ENCODE measurements around the gene QSOX1.
A peak's percentile ranks its signal among the peaks of the same experiment; 100 is the strongest.

QSOX1 gene

GRCh38 chr1:180218806-180219765 lies 64.4 kb downstream of the QSOX1 start:
- DNase-seq, result no peak

- DNase-seq, result no peak
Observed at GRCh38 chr1:180219776-180220175, 65.1 kb downstream of the QSOX1 start.

- DNase-seq, result no peak
Observed at GRCh38 chr1:180221462-180221861, 66.8 kb downstream of the QSOX1 start.

- no peak for DNase-seq
Observed at GRCh38 chr1:180224902-180225301, 70.2 kb downstream of the QSOX1 start.

GRCh38 chr1:180225403-180225802 lies 70.7 kb downstream of the QSOX1 start:
- DNase-seq, result no peak

- DNase-seq, result peak in 1 of 2 experiments; percentile 2
Observed at GRCh38 chr1:180227861-180228647, 73.4 kb downstream of the QSOX1 start.

GRCh38 chr1:180228648-180229482 lies 74.2 kb downstream of the QSOX1 start:
- DNase-seq, result no peak

GRCh38 chr1:180229483-180230415 lies 75.1 kb downstream of the QSOX1 start, which contains the start of gene LHX4:
TSS of gene LHX4 (plus strand) at chr1:180230264. CDS start at chr1:180230530, 266 bp downstream.
- peak in 1 of 2 experiments; percentile 8 for DNase-seq

- no peak for DNase-seq
Observed at GRCh38 chr1:180230416-180230790, 75.7 kb downstream of the QSOX1 start.

GRCh38 chr1:180230791-180231505 lies 76.3 kb downstream of the QSOX1 start:
- DNase-seq, result no peak

- DNase-seq, result no peak
Observed at GRCh38 chr1:180231506-180231921, 76.8 kb downstream of the QSOX1 start.

GRCh38 chr1:180231936-180232335 lies 77.3 kb downstream of the QSOX1 start:
- DNase-seq, result no peak

- DNase-seq, result no peak
Observed at GRCh38 chr1:180232521-180233043, 77.9 kb downstream of the QSOX1 start.

- DNase-seq, result no peak
Observed at GRCh38 chr1:180233191-180234011, 78.7 kb downstream of the QSOX1 start.

- DNase-seq, result no peak
Observed at GRCh38 chr1:180234369-180235076, 79.9 kb downstream of the QSOX1 start.

- DNase-seq, result no peak
Observed at GRCh38 chr1:180235077-180235501, 80.4 kb downstream of the QSOX1 start.

GRCh38 chr1:180235502-180236239 lies 81.0 kb downstream of the QSOX1 start:
- no peak for DNase-seq

Measured in AML-193 (cell line).